ENCODE results near the gene TMPRSS7. TPM values are rescaled to one million over a fixed set of nuclear protein-coding genes. Genes with fewer than 3 reads are reported as not detected.

Gene TMPRSS7
- total RNA-seq, 1 experiment from 2014 or later = not detected

DNA sequence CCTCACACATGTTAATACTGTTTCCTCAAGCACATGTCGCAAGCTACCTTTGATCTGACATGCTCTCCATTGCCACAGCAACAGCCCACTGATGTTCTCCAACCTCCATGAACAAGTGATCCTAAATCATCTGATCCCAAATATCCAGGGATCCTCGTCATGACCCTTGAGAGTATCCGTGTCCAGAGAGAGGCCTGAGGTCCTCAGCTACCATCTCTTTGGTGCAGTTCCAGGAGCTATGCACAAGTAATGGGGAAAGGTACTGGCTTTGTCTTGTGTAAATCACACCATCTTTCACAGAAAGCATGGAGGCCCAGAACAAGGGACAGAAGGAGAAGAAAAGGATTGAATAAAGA, 96.1 kb downstream of the TMPRSS7 start:
- no peak overlapping the region for H3K27ac Mint-ChIP-seq (ENCODE audit: low read depth, unreplicated experiment)
- no peak for DNase-seq (ENCODE audit: unreplicated experiment)
- ChIA-PET POLR2A (interaction anchor here (0.5 to 0.9 kb wide), 4 partner anchors 11 to 163 kb away, joined by 3 to 4 read pairs (median 3); no protein-coding TSS in a partner anchor), CTCF (interaction anchor here (1.1 to 5.8 kb wide), 2 partner anchors 16 to 20 kb away, joined by 3 to 42 read pairs; no protein-coding TSS in a partner anchor)
- H3K4me3 Mint-ChIP-seq (ENCODE audit: unreplicated experiment) = no peak overlapping the region
- TF ChIP-seq, protein P1, sequence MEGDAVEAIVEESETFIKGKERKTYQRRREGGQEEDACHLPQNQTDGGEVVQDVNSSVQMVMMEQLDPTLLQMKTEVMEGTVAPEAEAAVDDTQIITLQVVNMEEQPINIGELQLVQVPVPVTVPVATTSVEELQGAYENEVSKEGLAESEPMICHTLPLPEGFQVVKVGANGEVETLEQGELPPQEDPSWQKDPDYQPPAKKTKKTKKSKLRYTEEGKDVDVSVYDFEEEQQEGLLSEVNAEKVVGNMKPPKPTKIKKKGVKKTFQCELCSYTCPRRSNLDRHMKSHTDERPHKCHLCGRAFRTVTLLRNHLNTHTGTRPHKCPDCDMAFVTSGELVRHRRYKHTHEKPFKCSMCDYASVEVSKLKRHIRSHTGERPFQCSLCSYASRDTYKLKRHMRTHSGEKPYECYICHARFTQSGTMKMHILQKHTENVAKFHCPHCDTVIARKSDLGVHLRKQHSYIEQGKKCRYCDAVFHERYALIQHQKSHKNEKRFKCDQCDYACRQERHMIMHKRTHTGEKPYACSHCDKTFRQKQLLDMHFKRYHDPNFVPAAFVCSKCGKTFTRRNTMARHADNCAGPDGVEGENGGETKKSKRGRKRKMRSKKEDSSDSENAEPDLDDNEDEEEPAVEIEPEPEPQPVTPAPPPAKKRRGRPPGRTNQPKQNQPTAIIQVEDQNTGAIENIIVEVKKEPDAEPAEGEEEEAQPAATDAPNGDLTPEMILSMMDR (IDR thresholded peaks at IDR 0.05; ENCODE audit: unreplicated experiment) = no peak
- peaks cover 45% of the 10 kb centered on the region for H3K4me1 Mint-ChIP-seq (ENCODE audit: insufficient read depth, unreplicated experiment)
- no peaks in the 10 kb centered on the region for H3K27me3 Mint-ChIP-seq (ENCODE audit: insufficient read depth, unreplicated experiment)
- intact Hi-C loops (cut with micrococcal nuclease) = no loop called here
- BruUV-seq (replicated peaks) = no TSS peak
- no peaks in the 10 kb centered on the region for H3K36me3 Mint-ChIP-seq (ENCODE audit: insufficient read depth, unreplicated experiment)
- H3K9me3 Mint-ChIP-seq (ENCODE audit: unreplicated experiment) = no peaks in the 10 kb centered on the region

Small RNA genes within 50 kb of the gene (microRNA-seq; reads per million reads assigned to microRNA genes)
- not detected for gene MIR567

Other genes starting within 250 kb of the TMPRSS7 start
- 89.8 and 109 TPM in 2 replicates for gene PHLDB2, start 175.5 kb upstream of the TMPRSS7 start, total RNA-seq (2022)
- gene ABHD10, start 55.7 kb upstream of the TMPRSS7 start, total RNA-seq (2022) = 26.0 and 34.1 TPM in 2 replicates
- not detected in 2 replicates for gene TAGLN3, start 35.8 kb upstream of the TMPRSS7 start, total RNA-seq (2022)
- gene C3orf52, start 51.7 kb downstream of the TMPRSS7 start, total RNA-seq (2022) = 10.4 and 16.1 TPM in 2 replicates
- 0.29 and 0.63 TPM in 2 replicates for gene GCSAM, start 98.5 kb downstream of the TMPRSS7 start, total RNA-seq (2022)